Adipocyte (in vitro differentiated cells): Measurements from ENCODE around the gene MNS1.
"Not testable (repeated sequence)": the region's sequence is repeated elsewhere in the genome, so short reads cannot be mapped to it uniquely, and the experiment has no call there.

Experiments
- DNase-seq: peaks from one replicate; pipeline ENCODE4 v3.0.0-alpha.2; 2015; ENCODE audit warnings: low read depth
- H3K27me3 ChIP-seq: replicated peaks from 2 replicates; pipeline ENCODE4 v1.7.0; 2013; ENCODE audit warnings: mild to moderate bottlenecking, low read length, moderate library complexity; ENCODE audit not compliant: control insufficient read depth, insufficient read depth
- H3K36me3 ChIP-seq: 2 replicates; pipeline ENCODE4 v1.7.0; 2013; ENCODE audit warnings: low read length, mild to moderate bottlenecking, moderate library complexity; ENCODE audit not compliant: control insufficient read depth, insufficient read depth, severe bottlenecking
- H3K4me1 ChIP-seq: 2 replicates; pipeline ENCODE4 v1.7.0; 2013; ENCODE audit warnings: mild to moderate bottlenecking, low read length, moderate library complexity; ENCODE audit not compliant: control insufficient read depth, insufficient read depth
- H3K4me3 ChIP-seq: 2 replicates; pipeline ENCODE4 v1.7.0; 2013; ENCODE audit warnings: mild to moderate bottlenecking, low read length, moderate library complexity
- H3K9ac ChIP-seq: 2 replicates; pipeline ENCODE4 v1.7.0; 2013; ENCODE audit warnings: mild to moderate bottlenecking, low read length, moderate library complexity
- H3K9me3 ChIP-seq: 2 replicates; pipeline ENCODE4 v1.7.0; 2013; ENCODE audit warnings: mild to moderate bottlenecking, low read length, moderate library complexity; ENCODE audit not compliant: control insufficient read depth

Gene MNS1

GRCh38 chr15:56445746-56446145 lies 19.2 kb downstream of the MNS1 start:
- Histone ChIP-seq H3K27me3 (no peaks in the 10 kb centered on the region), H3K9me3 (no peaks in the 10 kb centered on the region), H3K36me3 (no peaks in the 10 kb centered on the region), H3K4me3 (no peak overlapping the region), H3K4me1 (no peaks in the 10 kb centered on the region), H3K9ac (no peak overlapping the region)
- no peak for DNase-seq

GRCh38 chr15:56442354-56442753 lies 22.6 kb downstream of the MNS1 start:
- Histone ChIP-seq H3K9ac (no peak overlapping the region), H3K4me1 (no peaks in the 10 kb centered on the region), H3K36me3 (no peaks in the 10 kb centered on the region), H3K9me3 (no peaks in the 10 kb centered on the region), H3K27me3 (no peaks in the 10 kb centered on the region), H3K4me3 (no peak overlapping the region)
- no peak for DNase-seq

- Histone ChIP-seq H3K27me3 (no peaks in the 10 kb centered on the region), H3K4me3 (no peak overlapping the region), H3K9me3 (no peaks in the 10 kb centered on the region), H3K9ac (no peak overlapping the region), H3K36me3 (no peaks in the 10 kb centered on the region), H3K4me1 (no peaks in the 10 kb centered on the region)
- no peak for DNase-seq
Measured at GRCh38 chr15:56440214-56440770, 24.6 kb downstream of the MNS1 start.

GRCh38 chr15:56432304-56432703 lies 32.6 kb downstream of the MNS1 start:
- Histone ChIP-seq H3K4me1 (peaks cover 5% of the 10 kb centered on the region), H3K27me3 (no peaks in the 10 kb centered on the region), H3K36me3 (no peaks in the 10 kb centered on the region), H3K4me3 (no peak overlapping the region), H3K9ac (no peak overlapping the region), H3K9me3 (no peaks in the 10 kb centered on the region)
- no peak for DNase-seq

GRCh38 chr15:56428821-56429458 lies 36.0 kb downstream of the MNS1 start:
- H3K4me1 ChIP-seq, result peaks cover 14% of the 10 kb centered on the region
- DNase-seq, result peak; percentile 68
- H3K9me3 ChIP-seq, result peaks cover 3% of the 10 kb centered on the region
- H3K36me3 ChIP-seq, result no peaks in the 10 kb centered on the region
- H3K27me3 ChIP-seq, result no peaks in the 10 kb centered on the region
- H3K4me3 ChIP-seq, result no peak overlapping the region
- no peak overlapping the region for H3K9ac ChIP-seq

- H3K9me3 ChIP-seq, result peaks cover 3% of the 10 kb centered on the region
- H3K4me3 ChIP-seq, result peak overlapping the region; percentile 11
- H3K27me3 ChIP-seq, result no peaks in the 10 kb centered on the region
- no peaks in the 10 kb centered on the region for H3K36me3 ChIP-seq
- DNase-seq, result no peak
- H3K4me1 ChIP-seq, result peaks cover 9% of the 10 kb centered on the region
- H3K9ac ChIP-seq, result no peak overlapping the region
Measured at GRCh38 chr15:56425976-56426375, 39.0 kb downstream of the MNS1 start.

GRCh38 chr15:56425276-56425675 lies 39.7 kb downstream of the MNS1 start:
- Histone ChIP-seq H3K4me3 (no peak overlapping the region), H3K9me3 (peaks cover 3% of the 10 kb centered on the region), H3K4me1 (peaks cover 9% of the 10 kb centered on the region), H3K9ac (no peak overlapping the region), H3K36me3 (no peaks in the 10 kb centered on the region), H3K27me3 (no peaks in the 10 kb centered on the region)
- no peak for DNase-seq

GRCh38 chr15:56413114-56413733 lies 51.7 kb downstream of the MNS1 start:
- not testable (repeated sequence) for H3K4me1 ChIP-seq, H3K4me3 ChIP-seq, H3K27me3 ChIP-seq, H3K9ac ChIP-seq, DNase-seq, H3K9me3 ChIP-seq, H3K36me3 ChIP-seq

- H3K9ac ChIP-seq, result no peak overlapping the region
- H3K9me3 ChIP-seq, result no peaks in the 10 kb centered on the region
- H3K4me1 ChIP-seq, result no peaks in the 10 kb centered on the region
- no peak overlapping the region for H3K4me3 ChIP-seq
- H3K36me3 ChIP-seq, result no peaks in the 10 kb centered on the region
- peak; percentile 3 for DNase-seq
- H3K27me3 ChIP-seq, result no peaks in the 10 kb centered on the region
Measured at GRCh38 chr15:56411122-56411749, 53.7 kb downstream of the MNS1 start.

GRCh38 chr15:56410721-56411120 lies 54.2 kb downstream of the MNS1 start:
- Histone ChIP-seq H3K4me1 (no peaks in the 10 kb centered on the region), H3K36me3 (no peaks in the 10 kb centered on the region), H3K9me3 (no peaks in the 10 kb centered on the region), H3K27me3 (no peaks in the 10 kb centered on the region), H3K4me3 (no peak overlapping the region), H3K9ac (no peak overlapping the region)
- DNase-seq, result no peak

GRCh38 chr15:56399209-56399608 lies 65.7 kb downstream of the MNS1 start:
- H3K9ac ChIP-seq, H3K27me3 ChIP-seq, H3K4me1 ChIP-seq, H3K4me3 ChIP-seq, DNase-seq, H3K9me3 ChIP-seq, H3K36me3 ChIP-seq: not testable (repeated sequence)
